AG04449 (cell line): ENCODE measurements around the gene SSBP3.

Source experiments
- CTCF ChIA-PET: fragments of 350-600 bp; formaldehyde crosslinking; extraction: SDS; loops from one replicate; lab custom pipeline; 2021; ENCODE audit warnings: antibody characterized with exemption; lab: Yijun Ruan, JAX
- POLR2A ChIA-PET: fragments of 400-600, 350-600 bp; formaldehyde crosslinking; extraction: SDS; loops from one replicate; lab custom pipeline; 2020; ENCODE audit warnings: antibody characterized with exemption, inconsistent platforms; lab: Yijun Ruan, JAX
- DNase-seq: peaks from one replicate; pipeline ENCODE4 v3.0.0-alpha.2; 2010; ENCODE audit warnings: low read depth, low spot score
- H3K4me3 ChIP-seq: 2 replicates; pipeline ENCODE4 v1.5.1; 2011; ENCODE audit warnings: low read depth, mild to moderate bottlenecking, control low read depth, low read length
- TF ChIP-seq, protein P1 (sequence below): IDR thresholded peaks from one replicate; pipeline ENCODE4 v1.5.1; 2011; ENCODE audit warnings: mild to moderate bottlenecking, moderate library complexity, low read length, control low read depth, inconsistent platforms; ENCODE audit not compliant: insufficient read depth; ENCODE audit errors: missing control alignments

SSBP3 gene

DNA sequence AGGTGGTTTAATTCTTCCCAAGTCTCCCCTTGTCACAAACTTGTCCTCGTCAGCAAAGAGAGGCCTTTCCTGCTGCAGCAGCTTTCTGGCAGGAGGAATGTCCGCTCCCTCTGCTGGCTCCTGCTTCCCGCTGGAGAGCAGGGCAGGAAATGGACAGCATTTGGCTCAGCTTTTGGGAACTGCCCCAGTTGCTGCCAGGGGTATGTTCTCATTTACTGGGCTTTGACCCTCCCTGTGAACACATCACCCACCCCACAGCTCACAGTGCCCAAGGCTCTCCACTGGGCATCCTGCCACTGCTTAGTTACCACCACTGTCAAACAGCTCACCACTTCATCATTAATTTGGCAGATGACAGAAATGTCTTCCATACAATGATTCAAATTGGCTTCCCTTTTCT, 130.8 kb downstream of the SSBP3 start:
- TF ChIP-seq, protein P1, sequence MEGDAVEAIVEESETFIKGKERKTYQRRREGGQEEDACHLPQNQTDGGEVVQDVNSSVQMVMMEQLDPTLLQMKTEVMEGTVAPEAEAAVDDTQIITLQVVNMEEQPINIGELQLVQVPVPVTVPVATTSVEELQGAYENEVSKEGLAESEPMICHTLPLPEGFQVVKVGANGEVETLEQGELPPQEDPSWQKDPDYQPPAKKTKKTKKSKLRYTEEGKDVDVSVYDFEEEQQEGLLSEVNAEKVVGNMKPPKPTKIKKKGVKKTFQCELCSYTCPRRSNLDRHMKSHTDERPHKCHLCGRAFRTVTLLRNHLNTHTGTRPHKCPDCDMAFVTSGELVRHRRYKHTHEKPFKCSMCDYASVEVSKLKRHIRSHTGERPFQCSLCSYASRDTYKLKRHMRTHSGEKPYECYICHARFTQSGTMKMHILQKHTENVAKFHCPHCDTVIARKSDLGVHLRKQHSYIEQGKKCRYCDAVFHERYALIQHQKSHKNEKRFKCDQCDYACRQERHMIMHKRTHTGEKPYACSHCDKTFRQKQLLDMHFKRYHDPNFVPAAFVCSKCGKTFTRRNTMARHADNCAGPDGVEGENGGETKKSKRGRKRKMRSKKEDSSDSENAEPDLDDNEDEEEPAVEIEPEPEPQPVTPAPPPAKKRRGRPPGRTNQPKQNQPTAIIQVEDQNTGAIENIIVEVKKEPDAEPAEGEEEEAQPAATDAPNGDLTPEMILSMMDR, result peak; percentile 29
- no peak overlapping the region for H3K4me3 ChIP-seq
- POLR2A ChIA-PET, result no interaction called here
- CTCF ChIA-PET, result interaction anchor here (0.5 to 5.3 kb wide), 7 partner anchors 12 to 282 kb away, joined by 3 to 33 read pairs (median 5); no protein-coding TSS in a partner anchor
- DNase-seq, result no peak

DNA sequence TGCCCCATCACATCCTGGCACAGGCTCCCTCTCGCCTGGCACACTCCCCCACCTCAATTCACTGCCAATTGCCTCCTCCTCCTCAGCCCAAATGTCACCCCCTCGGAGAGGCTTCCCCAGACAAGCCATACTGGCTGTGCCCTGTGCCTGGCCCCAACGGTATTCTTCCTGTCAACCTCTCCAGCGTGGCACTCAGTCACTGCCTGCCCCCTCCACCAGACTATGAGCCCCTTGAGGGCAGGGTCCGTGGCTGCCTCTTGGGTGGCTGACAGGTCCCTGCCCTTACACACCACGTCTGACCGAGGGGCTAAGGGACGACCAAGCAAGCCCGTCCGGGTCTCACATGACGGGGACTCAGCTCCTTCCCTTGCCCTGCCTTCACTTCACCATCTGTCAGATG, 131.3 kb downstream of the SSBP3 start:
- TF ChIP-seq, protein P1, result no peak
- no peak for DNase-seq
- POLR2A ChIA-PET, result no interaction called here
- H3K4me3 ChIP-seq, result no peak overlapping the region
- CTCF ChIA-PET, result interaction anchor here (1.2 to 5.3 kb wide), 5 partner anchors 13 to 214 kb away, joined by 3 to 33 read pairs (median 22); no protein-coding TSS in a partner anchor

DNA sequence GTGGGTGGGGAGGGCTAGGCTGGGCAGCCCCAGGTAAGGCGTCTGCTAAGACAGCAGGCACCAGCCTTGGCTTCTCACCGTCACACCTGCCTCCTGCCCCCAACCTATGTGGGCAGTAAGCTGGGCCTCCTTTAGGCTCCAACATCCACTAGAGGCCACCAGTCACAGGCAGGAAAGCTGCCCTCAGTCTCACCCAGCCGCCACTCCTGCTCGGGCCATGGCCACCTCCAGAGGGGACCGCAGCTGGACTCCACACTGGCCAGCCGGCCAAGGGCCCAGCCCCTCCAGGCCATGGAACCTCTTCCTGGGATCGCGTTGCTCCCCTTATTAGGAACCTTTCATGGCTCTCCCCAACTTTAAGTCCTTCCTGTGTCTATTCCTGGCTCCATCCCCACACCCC, 131.7 kb downstream of the SSBP3 start:
- ChIA-PET CTCF (interaction anchor here (0.8 to 5.3 kb wide), 8 partner anchors 9 to 214 kb away, joined by 3 to 33 read pairs (median 10); no protein-coding TSS in a partner anchor), POLR2A (no interaction called here)
- no peak overlapping the region for H3K4me3 ChIP-seq
- TF ChIP-seq, protein P1, result peak; percentile 5
- DNase-seq, result no peak

DNA sequence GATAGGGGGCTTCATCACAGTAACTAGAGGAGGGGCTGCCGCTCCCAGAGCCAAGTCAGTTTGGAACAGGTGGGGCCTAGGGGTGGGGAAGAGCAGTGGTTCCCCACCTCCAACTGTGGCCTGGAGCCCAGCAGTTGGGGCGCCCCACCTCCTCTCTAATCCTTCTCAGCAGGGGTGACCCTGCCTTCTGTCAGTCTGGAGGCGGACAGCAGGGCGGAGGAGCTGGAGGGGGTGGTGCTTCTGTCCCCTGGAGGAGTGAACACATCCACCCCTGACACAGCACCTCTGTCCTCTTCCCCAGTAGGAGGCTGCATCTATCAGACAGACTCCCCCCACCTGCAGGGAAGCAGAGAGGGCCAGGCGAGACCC, 132.4 kb downstream of the SSBP3 start:
- CTCF ChIA-PET, result interaction anchor here (0.8 to 5.3 kb wide), 17 partner anchors 9 to 226 kb away, joined by 3 to 33 read pairs (median 6); partner anchors contain the start of gene SSBP3
- no peak overlapping the region for H3K4me3 ChIP-seq
- TF ChIP-seq, protein P1, result no peak
- DNase-seq, result no peak
- POLR2A ChIA-PET, result interaction anchor here (1.0 kb wide), 1 partner anchor 155 kb away, joined by 4 read pairs; no protein-coding TSS in a partner anchor

DNA sequence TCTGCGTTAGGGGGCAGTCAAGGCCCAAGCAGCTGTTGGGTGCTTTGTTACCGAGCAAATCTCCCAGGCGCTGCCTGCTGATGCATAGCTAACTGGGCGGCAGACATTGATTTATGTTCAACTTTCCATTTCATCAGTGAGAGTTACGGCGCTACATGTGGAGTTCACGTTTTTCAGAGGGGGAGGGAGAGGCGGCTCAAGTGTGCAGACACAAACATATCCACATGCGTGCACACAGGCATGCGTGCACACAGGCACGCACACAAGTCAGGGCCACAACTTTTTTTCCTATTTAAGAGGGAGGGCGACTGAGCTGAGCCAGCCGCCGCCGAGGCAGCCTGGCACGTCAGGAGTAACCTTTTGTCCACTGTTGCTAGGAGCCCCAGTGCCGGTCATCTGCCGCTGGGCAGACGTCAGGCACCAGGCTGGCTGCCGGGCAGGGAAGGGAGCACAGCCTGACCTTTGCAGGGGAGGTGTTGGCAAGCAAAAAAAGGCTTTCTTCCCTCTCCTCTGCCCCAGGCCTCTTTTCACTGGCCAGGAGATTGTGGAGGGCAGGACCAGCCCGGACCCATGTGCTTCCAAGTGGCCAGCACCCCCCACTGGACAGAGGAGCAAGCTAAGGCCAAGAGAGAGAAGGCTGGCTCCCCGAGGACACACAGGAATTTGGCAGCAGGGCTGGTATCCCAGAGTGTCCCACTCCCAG, 133.0 kb downstream of the SSBP3 start:
- POLR2A ChIA-PET, result interaction anchor here (0.6 to 1.0 kb wide), 2 partner anchors 155 to 170 kb away, joined by 3 to 4 read pairs; no protein-coding TSS in a partner anchor
- DNase-seq, result no peak
- CTCF ChIA-PET, result interaction anchor here (0.9 to 5.3 kb wide), 23 partner anchors 10 to 226 kb away, joined by 3 to 33 read pairs (median 4); partner anchors contain the start of gene SSBP3
- no peak overlapping the region; the same call in 1 of the 2 replicates for H3K4me3 ChIP-seq
- TF ChIP-seq, protein P1, result peak; percentile 83

DNA sequence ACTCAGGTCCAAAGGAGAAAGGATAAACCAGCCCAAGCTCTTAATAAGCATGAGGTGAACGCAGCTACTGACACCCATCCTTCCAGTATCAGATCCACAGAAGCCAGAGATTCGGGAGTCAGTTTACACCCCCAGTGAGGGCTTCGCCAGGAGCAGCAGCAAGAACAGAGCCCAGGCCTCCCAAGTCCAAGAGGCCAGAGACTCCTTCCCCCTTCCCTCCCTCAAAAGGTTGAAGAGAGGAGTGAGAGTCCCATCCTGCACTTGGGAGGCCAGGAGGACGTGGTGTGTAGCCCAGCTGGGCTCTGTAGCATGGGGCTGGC, 133.5 kb downstream of the SSBP3 start:
- H3K4me3 ChIP-seq, result no peak overlapping the region
- ChIA-PET POLR2A (interaction anchor here (1.0 kb wide), 1 partner anchor 154 kb away, joined by 4 read pairs; no protein-coding TSS in a partner anchor), CTCF (interaction anchor here (0.7 to 5.3 kb wide), 24 partner anchors 10 to 227 kb away, joined by 3 to 33 read pairs (median 4); partner anchors contain the start of gene SSBP3)
- TF ChIP-seq, protein P1, result no peak
- DNase-seq, result no peak
